ENCODE data around the gene CAMK4.
"Not testable (repeated sequence)": the region's sequence is repeated elsewhere in the genome, so short reads cannot be mapped to it uniquely, and the experiment has no call there.

CAMK4 gene

DNA sequence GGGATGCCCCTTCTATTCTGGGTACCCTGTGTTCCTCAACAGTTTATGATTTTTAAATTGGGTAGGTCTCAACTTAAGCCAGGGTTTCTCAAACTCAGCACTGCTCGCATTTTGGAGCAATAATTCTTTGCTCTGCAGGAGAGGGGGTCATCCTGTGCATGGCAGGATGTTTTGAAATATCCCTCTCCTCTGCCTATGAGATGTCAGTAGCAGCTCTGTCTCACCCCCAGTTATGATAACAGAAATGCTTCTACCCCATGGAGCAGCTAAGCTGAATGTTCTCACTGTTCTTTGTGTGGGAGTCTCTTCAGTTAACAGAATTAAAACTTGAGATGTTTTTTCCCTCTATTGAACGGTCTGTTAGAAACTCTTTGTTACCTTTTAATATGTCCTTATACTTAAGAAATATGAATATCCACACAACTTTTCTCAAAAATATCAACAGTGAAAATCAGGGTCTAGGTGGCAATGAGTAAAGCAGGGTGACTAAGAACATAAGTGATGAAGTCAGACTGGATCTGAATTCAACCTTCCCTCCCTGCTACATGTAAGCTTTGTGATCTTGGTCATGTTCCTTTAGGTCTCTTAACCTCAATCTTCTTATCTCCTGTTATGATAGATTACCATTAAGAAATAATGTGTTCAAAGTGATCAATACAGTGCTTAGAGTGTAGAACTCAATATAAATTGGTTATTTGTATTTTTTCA lies 89.0 kb downstream of the CAMK4 start:
- no peak for FAIRE-seq

DNA sequence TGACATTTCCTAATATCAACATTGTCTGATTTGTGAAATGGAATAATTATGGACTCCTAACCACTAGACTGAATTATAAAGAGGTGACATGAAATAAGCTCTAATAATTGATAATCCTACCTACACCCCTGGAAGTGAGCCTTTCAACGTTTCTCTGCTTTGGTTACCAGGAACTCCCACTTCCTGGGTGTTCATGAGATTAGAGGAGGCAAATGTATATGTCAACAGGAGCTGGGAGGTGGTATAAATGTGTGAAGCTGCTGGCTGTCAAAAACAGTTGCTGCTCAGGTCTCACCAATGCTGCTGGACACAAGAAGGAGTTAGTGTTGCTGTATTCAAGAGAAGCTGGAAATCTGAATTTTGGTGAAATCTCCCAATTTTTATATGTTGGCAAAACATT lies 96.8 kb downstream of the CAMK4 start:
- FAIRE-seq, result no peak

GRCh38 chr5:111321376-111321775 lies 97.2 kb downstream of the CAMK4 start:
- no peak for FAIRE-seq

- FAIRE-seq, result no peak
Measured at GRCh38 chr5:111326551-111326950, 102.4 kb downstream of the CAMK4 start.

DNA sequence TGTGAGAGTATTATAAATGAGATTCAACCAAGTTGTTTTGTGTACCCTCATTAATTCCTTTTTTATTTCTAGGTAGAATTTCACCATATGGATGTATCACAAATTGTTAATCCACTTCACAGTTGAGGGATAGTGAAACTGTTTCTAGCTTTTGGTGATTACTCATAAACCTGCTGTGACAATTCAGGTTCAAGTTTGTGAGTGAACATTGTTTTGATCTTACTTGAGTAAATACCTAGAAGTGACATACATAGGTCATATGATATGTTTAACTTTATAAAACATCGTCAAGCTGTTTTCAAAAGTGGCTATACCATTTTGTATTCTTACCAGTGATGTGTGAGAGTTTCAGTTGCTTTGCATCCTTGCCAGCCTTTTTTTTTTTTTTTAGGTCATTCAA lies 112.9 kb downstream of the CAMK4 start:
- FAIRE-seq, result no peak

- FAIRE-seq, result no peak
Measured at GRCh38 chr5:111337688-111338087, 113.5 kb downstream of the CAMK4 start.

DNA sequence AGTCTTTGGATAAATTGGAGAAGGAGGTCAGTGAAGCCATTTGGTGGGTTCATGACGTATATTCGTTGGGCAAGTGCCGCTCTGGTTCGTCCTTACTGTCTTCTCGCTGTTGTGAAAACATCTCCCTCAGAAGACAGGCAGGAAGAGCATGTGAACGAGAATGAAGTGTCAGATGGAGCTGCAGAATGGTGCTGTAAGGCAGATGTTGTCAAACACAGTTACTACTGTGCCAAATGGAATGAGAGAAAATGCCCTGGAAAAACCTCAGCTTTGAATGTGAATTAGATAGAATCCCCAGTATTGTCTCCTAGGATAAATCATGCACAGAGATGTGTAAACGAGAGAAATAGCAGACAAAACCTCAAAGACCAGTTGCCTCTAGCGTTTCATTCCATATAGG lies 121.5 kb downstream of the CAMK4 start:
- no peak for FAIRE-seq

DNA sequence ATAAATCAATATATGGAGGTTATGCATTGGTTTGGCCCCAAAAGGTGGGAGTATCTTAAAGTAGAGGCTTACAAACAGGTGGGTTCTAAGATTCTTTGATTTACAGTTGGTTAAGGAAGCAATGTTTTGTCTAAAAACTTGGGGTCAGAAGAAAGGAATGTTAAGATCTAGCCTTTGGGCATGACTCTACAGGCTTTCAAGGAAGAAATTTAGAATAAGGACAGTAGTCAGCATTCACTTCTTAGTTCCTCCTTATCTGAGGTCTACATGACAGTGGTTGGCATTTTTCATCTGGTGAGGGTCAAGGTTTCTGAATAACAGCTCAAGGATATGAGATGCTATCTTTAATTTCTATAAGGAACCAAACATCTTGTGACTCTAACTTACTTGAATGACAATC lies 122.8 kb downstream of the CAMK4 start:
- FAIRE-seq, result no peak

GRCh38 chr5:111348661-111349329 lies 124.6 kb downstream of the CAMK4 start:
- FAIRE-seq, result no peak

GRCh38 chr5:111349429-111349828 lies 125.2 kb downstream of the CAMK4 start:
- FAIRE-seq, result no peak

GRCh38 chr5:111353035-111353434 lies 128.9 kb downstream of the CAMK4 start:
- no peak for FAIRE-seq

DNA sequence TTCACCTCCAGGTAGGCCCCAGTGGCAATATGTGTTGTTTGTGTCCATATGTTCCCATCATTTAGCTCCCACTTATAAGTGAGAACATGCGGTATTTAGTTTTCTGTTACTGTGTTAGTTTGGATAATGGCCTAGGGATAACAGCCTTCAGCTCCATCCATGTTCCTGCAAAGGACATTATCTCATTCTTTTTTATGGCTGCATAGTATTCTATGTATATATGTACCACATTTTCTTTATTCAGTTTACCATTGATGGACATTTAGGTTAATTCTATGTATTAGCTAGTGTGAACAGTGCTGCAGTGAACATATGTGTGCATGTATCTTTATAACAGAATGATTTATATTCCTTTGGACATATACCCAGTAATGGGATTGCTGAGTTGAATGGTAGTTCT lies 134.5 kb downstream of the CAMK4 start:
- FAIRE-seq, result not testable (repeated sequence)

GRCh38 chr5:111360173-111360572 lies 136.0 kb downstream of the CAMK4 start:
- FAIRE-seq, result no peak

GRCh38 chr5:111364992-111365391 lies 140.8 kb downstream of the CAMK4 start:
- no peak for FAIRE-seq

DNA sequence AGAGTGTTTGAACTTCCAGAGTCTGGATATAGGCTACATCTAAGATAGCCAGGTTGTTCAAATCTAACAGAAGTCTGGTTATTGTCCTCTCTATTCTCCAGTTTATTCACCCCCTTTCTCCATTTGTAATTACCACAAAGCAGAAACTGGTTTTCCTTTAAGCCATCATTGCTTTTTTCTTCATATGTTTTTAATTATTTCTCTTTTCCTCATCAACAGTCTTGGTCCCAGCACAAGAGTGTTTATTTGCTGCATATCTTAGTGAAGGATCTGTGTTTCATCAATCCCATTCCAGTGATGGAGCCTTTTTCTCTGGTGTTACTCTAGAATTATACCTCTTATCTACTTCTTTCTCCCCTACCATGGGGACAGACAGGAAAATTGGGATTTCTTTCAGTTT lies 142.2 kb downstream of the CAMK4 start:
- no peak for FAIRE-seq

DNA sequence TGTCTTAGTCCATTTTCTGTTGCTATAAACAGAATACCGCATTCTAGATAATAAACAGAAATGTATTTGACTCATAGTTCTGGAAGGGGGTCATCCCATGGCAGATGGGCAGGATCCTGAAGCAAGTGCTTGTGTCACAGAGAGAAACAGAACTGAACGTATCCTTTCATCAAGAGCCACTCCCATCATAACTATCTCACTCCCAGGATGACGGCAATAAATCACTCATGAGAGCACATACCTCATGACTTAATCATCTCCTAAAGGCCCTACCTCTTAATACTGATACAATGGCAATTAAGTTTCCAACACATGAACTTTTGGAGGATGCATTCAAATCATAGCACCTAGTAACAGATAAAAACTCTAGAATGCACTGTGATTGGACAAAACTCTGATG lies 142.9 kb downstream of the CAMK4 start:
- FAIRE-seq, result no peak

DNA sequence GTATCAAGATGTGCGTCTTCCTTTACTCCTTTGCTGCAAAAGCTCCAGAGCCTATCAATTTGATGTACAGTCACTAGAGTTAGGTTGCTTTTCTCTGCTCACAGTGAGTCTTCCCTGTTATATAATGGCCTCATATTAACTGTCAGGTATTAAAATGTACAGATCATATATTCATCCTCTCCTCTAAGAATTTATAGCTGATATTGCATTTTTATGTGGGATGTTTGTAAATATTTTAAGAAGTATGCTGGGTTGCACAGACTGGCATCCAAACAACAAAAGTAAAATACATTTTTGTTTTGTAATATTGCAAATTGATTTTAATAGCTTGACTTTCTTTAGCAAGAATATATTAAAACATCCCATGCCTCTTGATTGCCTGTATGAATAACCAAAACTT lies 148.6 kb downstream of the CAMK4 start:
- FAIRE-seq, result no peak

DNA sequence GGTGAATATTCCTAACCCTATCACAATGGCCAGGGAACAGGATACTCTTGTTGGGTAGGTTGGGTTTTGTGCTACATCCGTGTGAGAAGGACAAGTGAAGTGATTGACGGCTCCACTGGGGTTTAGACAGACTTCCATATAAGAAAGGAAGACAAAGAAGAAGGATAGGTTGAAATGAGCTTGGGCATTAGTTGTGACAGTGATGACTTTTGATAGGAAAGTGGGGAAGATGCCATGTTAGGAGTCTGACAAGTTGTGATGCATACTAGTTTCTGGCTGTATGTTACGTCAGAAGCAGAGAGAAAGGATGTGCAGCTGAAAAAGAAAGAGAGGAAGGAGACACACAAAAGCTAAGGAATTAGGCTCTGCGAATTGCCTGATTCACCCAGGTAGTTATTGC lies 150.2 kb downstream of the CAMK4 start:
- FAIRE-seq, result no peak

DNA sequence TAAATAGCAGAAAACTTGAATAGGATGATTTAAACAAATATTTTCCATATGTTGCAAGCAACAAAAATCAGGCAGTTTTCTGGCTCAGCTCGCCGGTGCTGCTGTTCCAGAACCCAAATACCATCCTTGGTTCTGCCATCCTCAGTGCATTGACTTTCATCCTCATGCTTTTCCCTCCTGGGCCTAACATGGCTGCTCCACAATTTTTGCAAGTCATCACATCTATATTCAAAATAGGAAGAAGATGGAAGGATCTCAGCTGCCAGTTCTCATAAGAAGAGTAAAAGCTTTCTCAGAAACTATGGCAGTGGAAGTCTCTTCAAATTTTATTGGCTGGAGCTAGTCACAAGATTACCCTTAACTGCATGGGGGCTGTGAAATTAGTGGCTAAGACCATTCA lies 151.5 kb downstream of the CAMK4 start:
- FAIRE-seq, result no peak

- no peak for FAIRE-seq
Measured at GRCh38 chr5:111377306-111377705, 153.1 kb downstream of the CAMK4 start.

DNA sequence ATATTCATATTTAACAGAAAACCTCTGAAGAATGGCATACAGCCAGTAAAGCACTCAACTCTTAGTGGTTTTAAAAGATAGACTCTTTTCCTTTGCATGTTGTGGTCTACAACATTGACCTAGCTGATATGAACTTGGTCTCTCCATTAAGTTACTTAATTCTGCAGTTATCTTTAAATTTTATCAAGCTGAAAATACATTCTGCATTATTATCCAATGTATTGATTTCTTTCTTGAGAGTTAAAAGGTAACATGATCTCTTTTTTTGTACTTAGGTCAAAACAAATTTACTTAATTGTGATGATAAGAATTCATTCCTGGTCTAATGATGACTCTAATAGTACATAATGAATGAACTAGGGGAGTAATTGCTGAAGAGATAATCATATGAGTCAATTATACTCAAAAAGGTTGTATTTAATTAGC lies 155.2 kb downstream of the CAMK4 start:
- FAIRE-seq, result no peak

DNA sequence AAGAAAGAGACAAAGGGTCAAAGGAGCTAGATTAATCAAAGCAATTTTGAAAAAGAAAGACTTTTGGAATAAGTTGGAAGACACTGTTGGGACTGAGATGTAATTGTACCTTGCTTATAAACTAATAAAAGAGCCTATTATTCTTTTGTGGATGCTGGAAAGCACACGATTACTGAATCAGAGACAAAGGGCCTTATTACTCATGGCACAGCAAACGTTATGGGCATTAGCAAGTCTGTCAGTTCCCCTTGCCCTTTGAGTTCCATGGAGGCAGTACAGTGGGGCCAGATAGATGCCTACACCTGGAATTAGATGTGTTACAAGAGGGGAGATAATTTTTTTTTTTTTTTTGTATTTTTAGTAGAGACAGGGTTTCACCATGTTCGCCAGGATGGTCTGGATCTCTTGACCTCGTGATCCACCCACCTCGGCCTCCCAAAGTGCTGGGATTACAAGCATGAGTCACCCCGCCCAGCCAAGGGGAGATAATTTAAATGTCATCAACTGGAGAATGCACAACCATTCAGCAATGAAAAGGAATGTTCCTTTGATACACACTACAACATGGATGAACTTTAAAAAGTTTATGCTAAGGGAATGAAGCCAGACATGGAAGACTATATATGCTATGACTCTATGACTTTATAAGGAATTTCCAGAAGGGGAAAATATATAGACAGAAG lies 159.2 kb downstream of the CAMK4 start:
- no peak for FAIRE-seq

DNA sequence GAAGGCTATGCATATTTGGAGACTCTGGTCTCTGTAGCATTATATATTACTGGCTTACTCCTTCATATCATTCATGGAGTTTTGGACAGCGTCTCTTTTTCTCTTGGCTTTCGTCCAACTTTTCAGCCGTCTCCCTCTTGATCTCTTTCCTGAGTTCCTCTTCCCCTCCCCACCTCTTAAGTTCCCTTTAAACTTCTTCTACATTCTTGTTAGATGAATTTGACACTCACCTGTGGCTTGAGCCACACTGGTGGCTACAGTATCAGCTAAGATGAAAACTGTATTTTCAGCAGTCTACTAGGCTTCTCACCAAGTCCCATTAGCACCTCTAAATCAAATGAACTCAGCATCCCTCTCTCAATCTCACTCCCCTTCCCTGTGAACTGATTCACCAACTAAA lies 160.0 kb downstream of the CAMK4 start:
- no peak for FAIRE-seq

DNA sequence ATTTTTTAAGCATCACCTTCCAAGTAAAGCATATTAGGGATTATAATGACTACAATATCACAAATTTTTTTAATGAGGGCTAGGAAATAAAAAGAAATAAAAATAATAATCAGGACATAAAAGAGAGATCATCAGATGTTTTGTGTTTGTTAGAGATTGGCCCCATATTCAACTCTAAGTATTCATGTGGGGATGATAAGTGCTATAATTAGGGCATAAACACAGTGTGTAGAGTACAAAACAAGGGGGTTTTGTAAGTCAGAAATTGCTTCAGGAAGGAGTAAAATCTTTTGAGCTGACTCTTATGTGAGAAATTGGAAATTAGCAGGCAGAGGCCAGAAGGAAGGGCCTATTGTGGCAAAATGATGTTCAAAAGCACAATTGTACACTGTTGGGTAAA lies 160.9 kb downstream of the CAMK4 start:
- no peak for FAIRE-seq
